A549 (cell line): ENCODE measurements around the gene GMEB2. TPM values are rescaled to one million over a fixed set of nuclear protein-coding genes. Genes with fewer than 3 reads are reported as not detected.

Source experiments
- ATAC-seq, 2 experiments: fragments of 200-7000 bp in 1 of 2; fragments of >200 bp in 1 of 2; cut with Nextera tagmentation in 1 of 2; cut with Tn5 transposase in 1 of 2; 3 replicates each; pipeline versions ENCODE4 v1.8.0 to v1.9.1; 2018 to 2020; ENCODE audit warnings: mild to moderate bottlenecking in 1 of 2, moderate library complexity in 1 of 2
- CTCF ChIA-PET: fragments of 300-600 bp; sonication (Branson Sonifier 250); formaldehyde crosslinking; extraction: SDS; loops from one replicate; lab custom pipeline; 2021; ENCODE audit warnings: antibody characterized with exemption, inconsistent platforms; lab: Yijun Ruan, JAX
- POLR2A ChIA-PET: fragments of 350-600 bp; formaldehyde crosslinking; extraction: SDS; loops from one replicate; lab custom pipeline; 2021; ENCODE audit warnings: antibody characterized with exemption, inconsistent platforms; lab: Yijun Ruan, JAX
- DNase-seq, 2 experiments: peaks; one replicate each; pipeline versions ENCODE4 v3.0.0 to v3.0.0-alpha.2; 2011 to 2016; ENCODE audit warnings: low read depth in 1 of 2, low spot score in 1 of 2
- FAIRE-seq: peaks from 2 replicates; lab custom pipeline; 2011; peaks lifted over from hg19 to GRCh38; lab: Jason Lieb, UNC
- H3K27ac ChIP-seq, 2 experiments: fragments of >200 bp; sonication (Bioruptor Twin); formaldehyde crosslinking; 3 replicates each; pipeline ENCODE4 v1.5.1; 2016 to 2017
- H3K4me1 ChIP-seq: fragments of >200 bp; sonication (Bioruptor Twin); formaldehyde crosslinking; 3 replicates; pipeline ENCODE4 v1.6.1; 2016
- H3K4me2 ChIP-seq: fragments of >200 bp; sonication (Bioruptor Twin); formaldehyde crosslinking; 3 replicates; pipeline ENCODE4 v1.6.1; 2016
- H3K4me3 ChIP-seq: fragments of >200 bp; sonication (Bioruptor Twin); formaldehyde crosslinking; 3 replicates; pipeline ENCODE4 v1.5.1; 2016
- H3K9me3 ChIP-seq: fragments of >200 bp; sonication (Bioruptor Twin); formaldehyde crosslinking; 3 replicates; pipeline ENCODE4 v1.6.1; 2016
- CBX2 ChIP-seq: fragments of 200-600 bp; sonication (generic); IDR thresholded peaks from 2 replicates; pipeline ENCODE4 v1.6.1; 2016; ENCODE audit warnings: low read depth, mild to moderate bottlenecking, borderline replicate concordance
- CBX8 ChIP-seq: fragments of 200-600 bp; sonication (generic); IDR thresholded peaks from 2 replicates; pipeline ENCODE4 v1.6.1; 2016
- CHD4 ChIP-seq: fragments of 200-600 bp; sonication (generic); IDR thresholded peaks from 2 replicates; pipeline ENCODE4 v1.6.1; 2016; ENCODE audit warnings: antibody characterized with exemption, mild to moderate bottlenecking, borderline replicate concordance
- E2F6 ChIP-seq: IDR thresholded peaks from 2 replicates; pipeline ENCODE4 v1.6.1; 2012; ENCODE audit warnings: low read depth, borderline replicate concordance
- FOSB ChIP-seq: fragments of 250-450 bp; sonication (Bioruptor Pico); IDR thresholded peaks from 2 replicates; pipeline ENCODE4 v1.5.0; 2020; ENCODE audit warnings: mild to moderate bottlenecking, moderate library complexity
- HEYL ChIP-seq: fragments of 250-450 bp; sonication (Bioruptor Pico); IDR thresholded peaks from 2 replicates; pipeline ENCODE4 v1.8.0; 2021; ENCODE audit warnings: mild to moderate bottlenecking, moderate library complexity
- HOXB13 ChIP-seq: fragments of 250-450 bp; sonication (Bioruptor Pico); IDR thresholded peaks from 2 replicates; pipeline ENCODE4 v1.5.0; 2020; ENCODE audit warnings: low read depth, mild to moderate bottlenecking, moderate library complexity
- KDM5A ChIP-seq: fragments of 200-600 bp; sonication (generic); IDR thresholded peaks from 2 replicates; pipeline ENCODE4 v1.6.1; 2016; ENCODE audit warnings: antibody characterized with exemption, mild to moderate bottlenecking
- MAFK ChIP-seq: fragments of 450-650 bp; IDR thresholded peaks from 2 replicates; pipeline ENCODE4 v1.6.1; 2014; ENCODE audit not compliant: partially characterized antibody
- MAZ ChIP-seq: fragments of 150-350 bp; IDR thresholded peaks from 2 replicates; pipeline ENCODE4 v1.6.1; 2014; ENCODE audit warnings: antibody characterized with exemption, low read depth, low read length, borderline replicate concordance
- MYC ChIP-seq: IDR thresholded peaks from 2 replicates; pipeline ENCODE4 v1.6.1; 2012; ENCODE audit warnings: mild to moderate bottlenecking, inconsistent platforms, low read length, improper control_type of control experiment, borderline replicate concordance
- NR3C1 ChIP-seq: fragments of >200 bp; sonication (Bioruptor Twin); formaldehyde crosslinking; IDR thresholded peaks from 3 replicates; pipeline ENCODE4 v1.6.1; 2017
- PBX3 ChIP-seq: IDR thresholded peaks from 2 replicates; pipeline ENCODE4 v1.6.1; 2012
- RCOR1 ChIP-seq: fragments of 150-350 bp; IDR thresholded peaks from 2 replicates; pipeline ENCODE4 v1.6.1; 2014; ENCODE audit warnings: antibody characterized with exemption, low read length, low read depth
- REST ChIP-seq: fragments of 200-600 bp; sonication (generic); IDR thresholded peaks from 2 replicates; pipeline ENCODE4 v1.6.1; 2016; ENCODE audit warnings: antibody characterized with exemption, mild to moderate bottlenecking, moderate library complexity
- RNF2 ChIP-seq: fragments of 200-600 bp; sonication (generic); IDR thresholded peaks from 2 replicates; pipeline ENCODE4 v1.6.1; 2016; ENCODE audit warnings: low read depth, mild to moderate bottlenecking, antibody characterized with exemption, moderate library complexity, borderline replicate concordance
- SMC3 ChIP-seq: fragments of >200 bp; sonication (Bioruptor Twin); formaldehyde crosslinking; IDR thresholded peaks from 3 replicates; pipeline ENCODE4 v1.6.1; 2018; ENCODE audit warnings: inconsistent platforms
- USF2 ChIP-seq: fragments of 450-650 bp; IDR thresholded peaks from 2 replicates; pipeline ENCODE4 v1.6.1; 2014; ENCODE audit warnings: antibody characterized with exemption
- ZNF302 ChIP-seq: fragments of 250-450 bp; sonication (Bioruptor Pico); IDR thresholded peaks from 2 replicates; pipeline ENCODE4 v1.9.0; 2021; ENCODE audit warnings: inconsistent platforms, mild to moderate bottlenecking, moderate library complexity
- ZSCAN20 ChIP-seq: fragments of 250-450 bp; sonication (Bioruptor Pico); IDR thresholded peaks from 2 replicates; pipeline ENCODE4 v1.8.0; 2022; ENCODE audit warnings: mild to moderate bottlenecking, moderate library complexity
- WGBS: methylation state at CpG from one replicate; pipeline ENCODE4 v1.1.6; 2017; ENCODE audit errors: missing lambda C conversion rate; 5-methylcytosine and 5-hydroxymethylcytosine counted together
- polyA plus RNA-seq, 4 experiments: library from polyadenylated mRNA; depleted of rRNA in 3 of 4; stranded (reverse); fragments of >200 nt; fragmentation: RNase III in 1 of 4; extraction: RNeasy Plus Mini Kit Qiagen cat#74134 plus additional on column Dnase treatment in 1 of 4; gene quantifications; 2 replicates in 3 of 4; 3 replicates in 1 of 4; pipeline ENCODE4 v1.2.3, GENCODE V29; 2011 to 2017

GMEB2 gene
- polyA plus RNA-seq, 2 of the 4 experiments (the other 2 are of a cell fraction) = 6.5 to 6.8 TPM

- H3K9me3 ChIP-seq = no peaks in the 10 kb centered on the region
- ATAC-seq (no peak), FAIRE-seq (no peak), DNase-seq (no peak)
- ChIA-PET POLR2A (interaction anchor here (1.3 kb wide), 1 partner anchor 382 kb away, joined by 3 read pairs; no protein-coding TSS in a partner anchor), CTCF (interaction anchor here (1.0 to 2.0 kb wide), 4 partner anchors 17 to 61 kb away, joined by 3 to 7 read pairs (median 5); no protein-coding TSS in a partner anchor)
- WGBS = 90% methylated on average over 26 of the region's 33 CpGs
- H3K4me2 ChIP-seq = no peak overlapping the region
- no peak overlapping the region for H3K27ac ChIP-seq
- TF ChIP-seq CBX2 = no peak
- no peak for TF ChIP-seq REST
- peaks cover 8% of the 10 kb centered on the region; the same call in 1 of the 3 replicates for H3K4me1 ChIP-seq
- no peak overlapping the region for H3K4me3 ChIP-seq
Measured at GRCh38 chr20:63598479-63599395, 28.2 kb downstream of the GMEB2 start.

- DNase-seq (no peak), FAIRE-seq (no peak), ATAC-seq (no peak)
- ChIA-PET CTCF (interaction anchor here (1.0 to 1.9 kb wide), 3 partner anchors 18 to 101 kb away, joined by 3 to 5 read pairs (median 5); no protein-coding TSS in a partner anchor), POLR2A (interaction anchor here (0.7 to 1.3 kb wide), 2 partner anchors 314 to 383 kb away, joined by 3 read pairs; no protein-coding TSS in a partner anchor)
- Histone ChIP-seq H3K4me3 (no peak overlapping the region), H3K9me3 (no peaks in the 10 kb centered on the region), H3K27ac (no peak overlapping the region), H3K4me2 (no peak overlapping the region), H3K4me1 (peaks cover 8% of the 10 kb centered on the region; the same call in 1 of the 3 replicates)
- WGBS = 90% methylated on average over 23 of the region's 23 CpGs
- TF ChIP-seq KDM5A (no peak), CBX8 (no peak), NR3C1 (no peak), E2F6 (no peak), RNF2 (no peak), FOSB (CRISPR knock-in tag) (no peak), MAFK (no peak), MAZ (no peak), SMC3 (no peak), ZSCAN20 (CRISPR knock-in tag) (no peak), MYC (no peak), USF2 (no peak), HEYL (CRISPR knock-in tag) (no peak), PBX3 (no peak), REST (no peak), RCOR1 (no peak), ZNF302 (CRISPR knock-in tag) (no peak), CHD4 (no peak), HOXB13 (CRISPR knock-in tag) (no peak)
Measured at GRCh38 chr20:63597651-63598478, 29.0 kb downstream of the GMEB2 start.
